ENCODE data around the gene TWF2.

- TF ChIP-seq CTCF (IDR thresholded peaks at IDR 0.05): no peak
- TF ChIP-seq POLR2A (IDR thresholded peaks at IDR 0.05): no peak
- TF ChIP-seq EP300 (IDR thresholded peaks at IDR 0.05): no peak
Measured at GRCh38 chr3:52218026-52218425, 20.9 kb downstream of the TWF2 start.

Data from tibial nerve (tissue), 4 donors.